Astrocyte (in vitro differentiated cells and primary cell): Measurements from ENCODE around the gene ITFG2.

Source experiments
- EZH2 ChIP-seq: IDR thresholded peaks from 2 replicates; pipeline ENCODE4 v1.6.1; 2012; ENCODE audit warnings: mild to moderate bottlenecking, low read length, inconsistent platforms; ENCODE audit not compliant: insufficient read depth
- TF ChIP-seq, protein P1 (sequence below): IDR thresholded peaks from 2 replicates; pipeline ENCODE4 v1.5.1; 2011; ENCODE audit warnings: low read depth, mild to moderate bottlenecking, inconsistent platforms, low read length, moderate library complexity; ENCODE audit not compliant: insufficient read depth

DNA sequence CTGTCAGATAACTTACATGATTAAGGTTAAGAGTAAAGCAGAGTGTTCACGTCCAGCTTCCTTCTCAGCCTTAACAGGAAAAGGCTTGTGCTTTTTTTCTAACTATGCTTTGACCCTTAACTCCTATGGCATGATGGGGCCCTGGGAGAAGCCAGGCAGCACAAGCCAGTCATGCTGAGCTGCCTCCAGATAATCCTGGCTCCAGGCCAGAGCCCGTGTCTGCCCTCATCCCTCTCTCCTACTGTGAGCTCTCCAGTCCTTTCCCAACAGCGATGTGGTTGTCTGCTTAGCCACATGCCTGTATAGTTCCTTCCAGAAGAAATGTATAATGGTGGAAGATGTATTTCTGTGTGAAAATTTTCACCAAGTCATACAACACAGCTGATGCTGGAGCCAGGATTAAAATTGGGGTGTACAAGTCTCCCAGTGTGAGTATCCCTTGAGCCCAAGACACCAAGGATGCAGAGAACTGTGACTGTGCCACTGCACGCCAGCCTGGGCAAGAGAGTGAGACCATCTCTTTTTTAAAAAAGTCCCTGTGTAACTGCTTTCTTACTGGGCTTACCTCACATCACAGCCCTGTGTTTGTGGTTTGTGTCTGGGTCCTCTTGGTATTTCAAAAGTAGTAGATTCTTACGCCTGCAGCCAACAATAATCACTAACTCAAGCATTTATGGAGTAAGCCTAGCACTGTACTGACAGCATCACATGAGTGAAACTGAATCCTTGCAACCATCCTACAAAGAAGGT, 7.9 kb upstream of the ITFG2 start:
- TF ChIP-seq, protein P1, sequence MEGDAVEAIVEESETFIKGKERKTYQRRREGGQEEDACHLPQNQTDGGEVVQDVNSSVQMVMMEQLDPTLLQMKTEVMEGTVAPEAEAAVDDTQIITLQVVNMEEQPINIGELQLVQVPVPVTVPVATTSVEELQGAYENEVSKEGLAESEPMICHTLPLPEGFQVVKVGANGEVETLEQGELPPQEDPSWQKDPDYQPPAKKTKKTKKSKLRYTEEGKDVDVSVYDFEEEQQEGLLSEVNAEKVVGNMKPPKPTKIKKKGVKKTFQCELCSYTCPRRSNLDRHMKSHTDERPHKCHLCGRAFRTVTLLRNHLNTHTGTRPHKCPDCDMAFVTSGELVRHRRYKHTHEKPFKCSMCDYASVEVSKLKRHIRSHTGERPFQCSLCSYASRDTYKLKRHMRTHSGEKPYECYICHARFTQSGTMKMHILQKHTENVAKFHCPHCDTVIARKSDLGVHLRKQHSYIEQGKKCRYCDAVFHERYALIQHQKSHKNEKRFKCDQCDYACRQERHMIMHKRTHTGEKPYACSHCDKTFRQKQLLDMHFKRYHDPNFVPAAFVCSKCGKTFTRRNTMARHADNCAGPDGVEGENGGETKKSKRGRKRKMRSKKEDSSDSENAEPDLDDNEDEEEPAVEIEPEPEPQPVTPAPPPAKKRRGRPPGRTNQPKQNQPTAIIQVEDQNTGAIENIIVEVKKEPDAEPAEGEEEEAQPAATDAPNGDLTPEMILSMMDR: no peak
- TF ChIP-seq EZH2: no peak
